HT1080 (cell line): ENCODE measurements around the gene SUMO1. TPM values are rescaled to one million over a fixed set of nuclear protein-coding genes. Genes with fewer than 3 reads are reported as not detected.
"Not testable (repeated sequence)": the region's sequence is repeated elsewhere in the genome, so short reads cannot be mapped to it uniquely, and the experiment has no call there.

Experiments
- DNase-seq: peaks from one replicate; pipeline ENCODE4 v3.0.0-alpha.2; 2015; ENCODE audit warnings: low read depth
- polyA plus RNA-seq, 2 experiments: library from polyadenylated mRNA; depleted of rRNA; stranded (reverse); fragments of >200 nt; gene quantifications; 2 replicates each; pipeline ENCODE4 v1.2.3, GENCODE V29; 2015
- total RNA-seq: library from RNA; depleted of rRNA; stranded (reverse); fragments of >200 nt; shearing (Covaris generic); gene quantifications from 2 replicates; pipeline ENCODE4 v1.2.3, GENCODE V29; 2014; rRNA removed

SUMO1 gene
- 185 and 192 TPM in 2 replicates for total RNA-seq
- 192 and 216 TPM in 2 replicates for polyA plus RNA-seq (2015; cell fraction: cytosol; rRNA removed)
- 80.4 and 80.8 TPM in 2 replicates for polyA plus RNA-seq (2015; cell fraction: nucleus; rRNA removed)

DNA sequence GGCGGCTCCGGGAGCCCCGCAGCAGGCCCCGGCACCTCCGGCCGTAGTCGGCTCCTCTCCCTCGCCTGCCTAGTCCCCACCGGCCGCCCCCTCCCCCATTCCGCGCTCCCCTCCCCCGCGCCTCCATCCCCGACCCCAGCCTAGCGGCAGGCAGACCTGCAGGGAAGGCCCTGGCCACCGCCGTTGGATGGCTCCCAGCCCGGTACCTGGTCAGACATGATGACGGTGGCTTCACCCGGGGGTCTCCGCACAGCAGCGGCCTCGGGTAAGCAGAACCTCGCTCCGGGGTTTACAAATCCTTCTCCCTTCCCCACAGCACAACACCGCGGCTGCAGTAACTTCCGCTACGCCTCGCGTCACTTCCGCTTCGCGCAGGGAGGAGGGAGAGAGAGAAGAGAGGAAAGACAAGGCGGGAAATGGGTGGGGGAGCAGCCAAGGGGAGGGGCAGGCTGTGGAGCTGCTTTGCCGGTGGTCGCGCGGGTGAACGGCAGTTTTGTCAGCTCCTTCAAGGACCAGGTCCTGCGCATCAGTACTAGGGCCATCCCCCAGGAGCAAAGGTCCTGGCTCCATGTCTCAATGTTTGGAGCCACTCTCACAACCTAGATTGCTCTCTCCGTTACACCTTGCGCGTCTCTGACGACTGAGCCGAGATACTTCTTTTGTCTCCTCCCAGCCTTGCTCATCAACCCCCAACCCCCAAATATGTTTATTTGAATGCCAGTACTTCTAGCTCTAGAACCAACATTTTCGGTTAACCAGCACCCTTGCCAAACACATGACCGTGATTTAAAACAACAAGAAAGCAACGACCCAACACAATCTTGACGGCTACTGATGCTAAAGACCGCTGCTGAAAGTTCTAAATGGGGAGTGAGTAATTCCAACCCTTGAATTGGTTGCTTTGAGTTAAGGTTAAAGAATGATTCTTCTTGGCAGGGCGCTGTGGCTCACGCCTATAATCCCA lies at the start of gene SUMO1:
Gene SUMO1, minus strand, starts transcription at position 364 of the 964 bp plus-strand sequence. Its CDS starts 146 bp downstream, at position 218.
- peak; percentile 88 for DNase-seq

GRCh38 chr2:202286595-202286994 lies 48.2 kb upstream of the SUMO1 start:
- no peak for DNase-seq

GRCh38 chr2:202278944-202279343 lies 40.5 kb upstream of the SUMO1 start:
- no peak for DNase-seq

- peak; percentile 57 for DNase-seq
Observed at GRCh38 chr2:202278036-202278760, 39.8 kb upstream of the SUMO1 start.

- peak; percentile 91 for DNase-seq
Observed at GRCh38 chr2:202276078-202276720, 37.8 kb upstream of the SUMO1 start.

DNA sequence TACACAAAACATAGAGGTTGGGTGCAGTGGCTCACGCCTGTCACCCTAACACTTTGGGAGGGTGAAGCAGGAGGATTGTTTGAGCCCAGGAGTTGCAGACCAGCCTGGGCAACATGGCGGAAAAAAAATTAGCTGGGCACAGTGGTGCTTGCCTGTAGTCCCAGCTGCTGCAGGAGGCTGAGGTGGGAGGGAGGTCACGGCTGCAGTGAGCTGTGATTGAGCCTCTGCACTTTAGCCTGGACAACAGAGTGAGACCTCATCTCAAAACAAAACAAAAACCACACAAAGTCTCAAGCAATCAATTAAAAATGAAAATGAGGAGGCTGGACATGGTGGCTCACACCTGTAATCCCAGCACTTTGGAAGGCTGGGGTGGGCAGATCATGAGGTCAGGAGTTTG lies 32.1 kb upstream of the SUMO1 start:
- no peak for DNase-seq

DNA sequence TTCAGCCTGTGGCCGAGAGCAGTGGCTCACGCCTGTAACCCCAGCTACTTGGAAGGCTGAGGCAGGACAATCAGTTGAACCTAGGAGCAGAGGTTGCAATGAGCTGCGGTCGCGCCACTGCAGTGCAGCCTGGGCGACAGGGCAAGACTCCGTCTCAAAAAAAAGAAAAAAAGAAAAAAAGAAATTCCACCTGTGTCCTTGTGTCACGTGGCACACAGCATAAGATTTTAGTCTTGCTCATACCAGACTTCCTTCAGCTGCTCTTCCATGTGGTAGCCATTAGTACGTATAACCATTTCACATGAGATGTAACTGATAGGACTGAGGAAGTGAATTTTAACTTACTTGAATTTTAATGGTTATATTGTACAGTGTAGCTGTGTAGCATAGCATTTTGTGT lies 31.2 kb upstream of the SUMO1 start:
- no peak for DNase-seq

DNA sequence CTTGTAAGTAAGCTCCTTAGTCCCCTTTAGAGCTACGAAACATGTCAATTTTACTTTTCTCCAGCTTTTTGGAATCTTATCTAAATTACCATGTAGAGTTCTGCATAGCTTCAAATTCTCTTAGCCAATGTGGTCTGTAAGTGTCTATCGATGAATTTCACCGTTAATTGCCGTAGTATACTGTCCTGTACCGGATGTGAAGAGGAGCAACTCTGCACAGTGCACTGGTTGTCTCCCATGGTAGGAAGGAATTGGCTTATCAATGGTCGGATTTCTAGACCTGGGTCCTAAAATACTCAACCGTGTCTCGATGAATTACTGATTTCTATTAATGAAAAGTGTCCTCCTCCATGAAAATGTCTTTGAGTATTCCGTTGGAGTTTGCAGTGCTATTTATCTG lies 29.1 kb upstream of the SUMO1 start:
- DNase-seq = no peak

GRCh38 chr2:202265467-202266277 lies 27.3 kb upstream of the SUMO1 start, which contains the start of gene NOP58:
NOP58 (plus strand) TSS chr2:202265763; CDS start chr2:202265942, 179 bp downstream.
- DNase-seq = peak; percentile 92

DNA sequence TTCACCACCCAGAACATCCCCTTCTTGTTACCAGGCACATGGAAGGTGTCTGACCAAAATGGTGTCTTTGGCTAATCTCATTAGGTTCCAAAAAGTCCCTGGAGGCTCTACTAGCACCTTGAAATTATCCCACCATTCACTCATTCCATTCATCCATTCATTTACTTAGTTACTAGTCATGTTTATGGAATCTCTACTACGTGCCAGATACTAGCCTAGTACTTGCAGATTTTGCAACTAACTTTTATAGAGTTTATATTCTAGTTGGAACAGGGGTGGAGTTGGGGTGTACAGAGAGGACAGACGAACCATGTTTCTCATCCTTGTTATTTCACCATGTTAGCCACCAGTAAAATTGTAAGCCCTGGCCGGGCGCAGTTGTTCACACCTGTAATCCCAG lies 23.1 kb upstream of the SUMO1 start:
- no peak for DNase-seq

GRCh38 chr2:202251494-202251893 lies 13.1 kb upstream of the SUMO1 start:
- no peak for DNase-seq

DNA sequence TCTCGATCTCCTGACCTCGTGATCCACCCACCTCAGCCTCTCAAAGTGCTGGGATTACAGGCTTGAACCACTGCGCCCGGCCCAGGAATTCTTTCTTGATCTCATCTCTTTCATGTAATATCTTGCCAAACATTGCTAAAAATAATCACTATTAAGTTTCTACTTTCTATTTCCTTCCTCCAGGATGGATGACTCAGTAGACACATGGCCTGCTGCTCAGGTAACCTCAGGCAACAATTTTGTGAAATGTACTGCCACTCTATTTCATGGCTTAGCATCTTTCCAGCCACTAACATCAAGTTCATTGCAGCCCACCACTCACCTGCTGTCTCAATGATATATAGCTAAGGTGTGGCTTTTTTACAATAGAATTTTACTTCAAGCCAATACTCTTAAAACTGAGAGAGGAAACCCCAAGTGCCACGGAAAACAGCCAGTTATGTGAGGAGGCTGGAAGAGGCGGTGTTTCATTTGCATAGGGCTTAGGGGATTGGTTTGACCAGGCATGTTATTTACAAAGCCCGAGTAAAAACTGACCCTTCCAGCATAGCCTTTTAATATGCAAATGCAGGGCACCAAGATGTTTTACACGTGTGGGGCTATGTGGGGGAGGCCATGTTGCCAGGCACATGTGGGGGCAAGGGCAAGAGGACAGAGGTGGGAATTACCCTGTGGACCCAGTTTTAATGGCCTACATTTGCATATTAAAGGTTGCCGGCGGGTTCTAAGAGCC lies 11.3 kb upstream of the SUMO1 start:
- peak; percentile 68 for DNase-seq

- not testable (repeated sequence) for DNase-seq
Observed at GRCh38 chr2:202247710-202248109, 9.3 kb upstream of the SUMO1 start.

GRCh38 chr2:202237787-202238233 lies 587 bp downstream of the SUMO1 start:
- peak; percentile 53 for DNase-seq

DNA sequence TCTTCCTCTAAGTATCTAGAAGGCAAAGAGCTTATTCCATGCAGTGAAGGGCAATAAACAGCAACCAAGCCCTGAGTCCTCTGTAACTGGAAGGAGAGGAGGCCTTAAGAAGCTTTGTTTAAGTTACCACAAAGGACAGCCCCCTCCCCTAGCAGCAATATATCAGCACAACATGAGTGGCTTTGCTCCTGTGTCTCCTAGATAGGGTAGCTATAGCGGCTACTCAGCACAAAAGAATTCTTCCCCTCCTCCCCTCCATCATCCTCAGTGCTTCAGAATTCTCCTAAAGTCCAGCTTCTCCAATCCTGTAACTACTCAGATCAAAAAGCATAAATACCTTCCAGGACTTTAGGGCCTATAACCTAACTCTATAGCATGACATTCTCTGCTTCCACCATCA lies 16.5 kb downstream of the SUMO1 start:
- no peak for DNase-seq

DNA sequence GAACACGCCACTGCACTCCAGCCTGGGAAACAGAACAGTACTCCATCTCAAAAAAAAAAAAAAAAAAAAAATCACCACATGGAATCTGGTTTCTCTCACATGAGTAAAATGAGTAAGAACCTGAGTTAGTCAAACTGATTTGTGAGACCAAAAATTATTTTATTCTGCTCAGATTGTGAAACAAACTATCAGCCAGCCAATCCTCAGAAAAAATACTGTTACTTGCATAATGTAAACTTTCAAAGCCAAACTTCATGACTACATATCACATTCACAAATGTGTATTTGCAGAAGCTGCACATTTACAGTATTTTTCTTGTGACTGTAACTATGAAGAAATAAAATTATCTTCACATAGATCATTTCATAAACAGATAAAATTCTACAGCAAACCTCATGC lies 23.2 kb downstream of the SUMO1 start:
- no peak for DNase-seq

GRCh38 chr2:202208526-202208925 lies 29.9 kb downstream of the SUMO1 start:
- no peak for DNase-seq

DNA sequence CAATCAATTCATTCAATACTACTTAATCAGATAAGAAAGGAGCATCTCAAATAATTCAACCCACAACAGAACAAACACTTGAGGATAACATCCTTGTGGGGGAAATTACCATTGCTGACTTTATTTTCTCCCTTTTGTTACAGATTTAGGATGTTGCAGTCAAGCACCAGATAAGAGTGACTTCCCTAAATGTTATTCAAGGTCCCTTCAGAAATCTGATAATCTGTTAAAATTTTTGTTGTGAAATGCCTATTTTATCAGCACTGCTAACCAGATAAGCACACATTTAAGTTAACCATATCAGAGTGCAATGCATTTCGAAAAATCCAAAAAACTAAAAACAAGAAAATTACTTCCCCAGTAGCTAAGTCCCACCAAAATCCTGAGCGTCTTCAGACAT lies 33.5 kb downstream of the SUMO1 start:
- no peak for DNase-seq

DNA sequence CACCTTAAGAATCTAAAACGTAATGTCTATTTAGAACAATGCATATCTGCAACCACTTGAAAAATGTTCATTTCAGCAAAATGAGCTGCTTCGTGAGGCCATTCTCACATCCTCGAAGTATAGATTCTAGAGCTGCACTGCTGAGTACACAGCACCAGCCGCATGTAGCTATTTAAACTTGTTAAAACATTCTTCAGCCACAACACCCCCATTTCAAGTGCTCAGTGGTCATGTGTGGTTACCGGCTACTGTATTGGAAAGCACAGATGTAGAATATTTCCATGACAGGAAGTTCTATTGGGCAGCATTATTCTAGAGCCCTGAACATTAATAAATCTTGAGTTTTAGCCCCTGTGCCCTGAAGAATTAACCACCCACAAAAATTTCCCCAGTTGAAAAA lies 35.0 kb downstream of the SUMO1 start:
- no peak for DNase-seq
